Activated T-cell treated with anti-CD3 and anti-CD28 coated beads, Interleukin-2, amount 50 U/mL, for 1 hour (primary cell): ENCODE data around the gene CBY2.
"Not testable (repeated sequence)": the region's sequence is repeated elsewhere in the genome, so short reads cannot be mapped to it uniquely, and the experiment has no call there.

Experiments used
- DNase-seq: peaks from one replicate; pipeline ENCODE4 v3.0.0-alpha.2; 2020

The CBY2 gene

DNA sequence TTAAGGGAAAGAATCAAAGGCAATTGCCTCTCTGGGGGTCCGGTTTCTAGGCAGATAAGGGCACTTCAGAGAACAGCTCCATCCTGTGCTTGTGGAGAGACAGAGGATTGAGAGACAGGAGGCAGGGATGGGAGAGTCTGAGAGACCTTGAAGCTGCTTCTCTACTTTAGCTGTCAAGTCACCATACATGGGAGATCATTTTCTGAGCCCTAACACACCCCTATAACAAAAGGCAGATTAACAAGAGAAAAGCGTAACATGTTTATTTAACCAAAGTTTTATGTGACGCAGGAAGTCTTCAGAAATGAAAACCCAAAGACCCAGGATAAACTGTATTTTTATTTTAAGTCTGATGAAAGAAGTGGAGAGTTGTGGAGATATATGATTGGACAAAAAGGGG is 48.4 kb downstream of the CBY2 start:
- DNase-seq = no peak

DNA sequence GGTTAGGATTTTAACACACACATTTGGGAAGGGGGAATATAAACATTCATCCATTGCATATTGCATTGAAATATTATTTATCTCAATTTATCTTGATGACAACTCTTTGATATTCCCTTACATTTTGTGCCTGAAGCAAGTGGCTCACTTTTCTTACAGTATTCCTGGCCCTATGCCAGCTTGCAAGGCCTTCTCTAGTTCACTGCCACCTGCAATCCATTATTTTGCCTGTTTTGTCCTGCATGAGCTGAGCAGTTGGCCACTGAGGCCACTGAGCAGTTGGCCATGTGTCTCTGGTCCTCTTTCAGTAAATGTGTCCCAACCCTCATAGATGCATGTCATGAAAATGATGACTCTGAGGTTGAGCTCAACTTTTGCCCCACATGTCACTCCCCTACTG is 49.8 kb downstream of the CBY2 start:
- DNase-seq = no peak

DNA sequence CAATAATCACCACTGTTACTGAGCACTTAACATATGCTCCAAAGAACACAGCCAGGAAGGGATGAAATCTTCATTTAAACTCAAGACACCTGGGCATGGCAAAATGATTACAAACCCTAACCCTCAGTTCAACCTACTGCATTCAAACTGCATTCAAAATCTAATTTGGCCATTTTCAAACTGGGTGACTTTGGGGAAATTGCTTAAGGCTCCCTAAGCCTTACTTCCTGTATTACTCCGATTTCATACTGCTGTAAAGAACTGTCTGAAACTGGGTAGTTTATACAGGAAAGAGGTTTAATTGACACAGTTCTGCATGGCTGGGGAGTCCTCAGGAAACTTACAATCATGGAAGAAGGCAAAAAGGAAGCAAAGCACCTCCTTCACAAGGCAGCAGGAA is 50.4 kb downstream of the CBY2 start:
- DNase-seq = no peak

DNA sequence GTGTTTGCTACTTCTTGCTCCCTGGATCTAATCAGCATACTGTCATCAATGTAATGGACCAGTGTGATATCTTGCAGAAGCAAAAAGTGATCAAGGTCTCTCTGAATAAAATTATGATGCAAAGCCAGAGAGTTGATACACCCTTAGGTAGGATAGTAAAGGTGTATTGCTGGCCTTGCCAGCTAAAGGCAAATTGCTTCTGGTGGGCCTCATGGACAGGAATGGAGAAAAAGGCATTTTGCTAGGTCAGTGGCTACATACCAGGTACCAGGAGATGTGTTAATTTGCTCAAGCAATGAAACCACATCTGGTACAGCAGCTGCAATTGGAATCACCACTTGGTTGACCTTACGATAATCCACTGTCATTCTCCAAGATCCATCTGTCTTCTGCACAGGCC is 54.4 kb downstream of the CBY2 start:
- DNase-seq = not testable (repeated sequence)

DNA sequence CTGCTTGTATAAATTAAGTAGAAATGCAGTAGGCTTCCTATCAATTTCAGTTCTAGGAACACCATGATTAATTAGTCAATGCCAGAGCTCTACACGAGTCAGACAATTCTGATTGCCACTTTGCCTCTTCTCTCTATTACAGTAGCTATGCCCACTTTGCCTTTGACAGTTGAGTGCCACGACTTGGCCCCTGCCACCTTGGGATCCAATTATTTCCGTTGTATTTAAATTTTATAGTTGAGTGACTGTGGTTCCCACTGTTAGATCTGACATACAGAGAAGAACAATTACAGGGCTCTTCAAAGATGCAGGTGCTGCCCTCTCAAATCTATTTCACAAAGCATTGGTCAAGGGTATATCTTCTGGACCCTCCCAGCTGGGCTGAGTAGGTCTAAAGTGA is 55.5 kb downstream of the CBY2 start:
- DNase-seq = not testable (repeated sequence)

DNA sequence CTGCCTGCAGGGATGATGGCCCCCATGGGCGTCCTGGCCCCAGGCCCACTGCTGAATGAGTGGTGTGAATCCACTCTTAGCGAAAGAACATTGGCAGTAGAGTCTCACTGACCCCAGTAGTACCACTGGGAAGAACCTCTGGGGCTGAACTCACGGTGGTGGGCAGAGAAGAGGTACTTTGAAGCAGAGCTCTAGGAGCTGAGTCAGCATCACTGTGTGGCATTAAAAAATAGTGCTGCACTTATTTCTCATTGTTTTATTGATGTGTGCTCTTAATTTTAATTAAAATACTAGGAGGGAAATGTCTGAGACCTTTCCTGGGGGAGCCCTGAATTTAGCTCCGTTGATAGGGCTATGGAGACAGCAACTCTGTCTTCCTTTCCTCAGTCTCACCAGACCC is 61.3 kb downstream of the CBY2 start:
- DNase-seq = no peak
